CD14-positive monocyte (primary cell): Measurements from ENCODE around the gene DNAJC30. TPM values are rescaled to one million over a fixed set of nuclear protein-coding genes. Genes with fewer than 3 reads are reported as not detected.
A peak's percentile ranks its signal among the peaks of the same experiment; 100 is the strongest.

Experiments
- DNase-seq, 3 donors: peaks; one replicate each; pipeline ENCODE4 v3.0.0-alpha.2; 2011 to 2022
- H2AFZ ChIP-seq: 2 replicates; pipeline ENCODE4 v1.6.0; 2012; ENCODE audit warnings: mild to moderate bottlenecking, low read depth, low read length, inconsistent platforms; ENCODE audit not compliant: insufficient read depth, poor library complexity, severe bottlenecking
- H3K27ac ChIP-seq, 2 donors: 1 replicate in 1 of 2; 2 replicates in 1 of 2; pipeline ENCODE4 v1.5.1; 2012 to 2013; ENCODE audit warnings: low read length in 2 of 2, control low read depth in 1 of 2, inconsistent platforms in 1 of 2, low read depth in 1 of 2, mild to moderate bottlenecking in 1 of 2
- H3K27me3 ChIP-seq, 2 donors: one replicate each; pipeline versions ENCODE4 v1.6.0 to v1.6.1; 2011 to 2013; ENCODE audit warnings: low read length in 2 of 2; ENCODE audit not compliant: control insufficient read depth in 2 of 2, insufficient read depth in 2 of 2
- H3K36me3 ChIP-seq, 2 donors: replicated peaks in 1 of 2; 1 replicate in 1 of 2; 2 replicates in 1 of 2; pipeline versions ENCODE4 v1.5.1 to v1.6.1; 2012 to 2013; ENCODE audit warnings: low read length in 2 of 2, control low read depth in 1 of 2, inconsistent platforms in 1 of 2, mild to moderate bottlenecking in 1 of 2; ENCODE audit not compliant: insufficient read depth in 2 of 2, control insufficient read depth in 1 of 2
- H3K4me1 ChIP-seq, 2 donors: 1 replicate in 1 of 2; 2 replicates in 1 of 2; pipeline versions ENCODE4 v1.5.1 to v1.6.1; 2012 to 2013; ENCODE audit warnings: low read length in 2 of 2, control low read depth in 1 of 2, inconsistent platforms in 1 of 2, mild to moderate bottlenecking in 1 of 2, moderate library complexity in 1 of 2; ENCODE audit not compliant: insufficient read depth in 2 of 2, control insufficient read depth in 1 of 2
- H3K4me2 ChIP-seq: replicated peaks from 2 replicates; pipeline ENCODE3; 2012; ENCODE audit warnings: low read length, moderate library complexity, mild to moderate bottlenecking; ENCODE audit not compliant: poor library complexity, severe bottlenecking; ENCODE audit errors: extremely low read depth
- H3K4me3 ChIP-seq, 3 experiments: fragments of 200-600 bp in 1 of 3; sonication (generic) in 1 of 3; replicated peaks in 1 of 3; 1 replicate in 2 of 3; 2 replicates in 1 of 3; pipeline ENCODE4 v1.5.1; 2011 to 2013; ENCODE audit warnings: low read length in 3 of 3, mild to moderate bottlenecking in 3 of 3, control low read depth in 2 of 3, low read depth in 2 of 3, inconsistent platforms in 1 of 3, moderate library complexity in 1 of 3
- H3K79me2 ChIP-seq: 2 replicates; pipeline ENCODE4 v1.6.0; 2012; ENCODE audit warnings: mild to moderate bottlenecking, control low read depth, inconsistent platforms, low read length, moderate library complexity; ENCODE audit not compliant: insufficient read depth
- H3K9ac ChIP-seq: 2 replicates; pipeline ENCODE4 v1.6.0; 2017; ENCODE audit warnings: low read length, mild to moderate bottlenecking; ENCODE audit not compliant: insufficient read depth, poor library complexity, severe bottlenecking
- H3K9me3 ChIP-seq, 2 donors: replicated peaks in 1 of 2; 1 replicate in 1 of 2; 2 replicates in 1 of 2; pipeline versions ENCODE4 v1.5.1 to v1.6.1; 2012 to 2013; ENCODE audit warnings: low read length in 2 of 2, control low read depth in 1 of 2; ENCODE audit not compliant: control insufficient read depth in 1 of 2, insufficient read depth in 1 of 2
- H4K20me1 ChIP-seq: 2 replicates; pipeline ENCODE4 v1.6.0; 2012; ENCODE audit warnings: mild to moderate bottlenecking, low read length, control low read depth, moderate library complexity; ENCODE audit not compliant: insufficient read depth
- H3K27ac Mint-ChIP-seq, 7 donors: one replicate each; pipeline ENCODE4 v1.8.0; 2020; ENCODE audit warnings: mild to moderate bottlenecking in 7 of 7, mixed read lengths in 7 of 7, moderate library complexity in 6 of 7, inconsistent platforms in 2 of 7
- H3K27me3 Mint-ChIP-seq, 3 donors: one replicate each; pipeline ENCODE4 v1.8.0; 2021 to 2022; ENCODE audit warnings: low read depth in 3 of 3, mild to moderate bottlenecking in 3 of 3, mixed read lengths in 3 of 3, moderate library complexity in 3 of 3, inconsistent platforms in 1 of 3
- H3K36me3 Mint-ChIP-seq, 2 donors: one replicate each; pipeline ENCODE4 v1.8.0; 2020; ENCODE audit warnings: mixed read lengths in 2 of 2, inconsistent platforms in 1 of 2, mild to moderate bottlenecking in 1 of 2
- H3K4me1 Mint-ChIP-seq: one replicate; pipeline ENCODE4 v1.8.0; 2020; ENCODE audit warnings: mild to moderate bottlenecking, mixed read lengths
- H3K4me3 Mint-ChIP-seq, 2 donors: one replicate each; pipeline ENCODE4 v1.8.0; 2020; ENCODE audit warnings: mild to moderate bottlenecking in 2 of 2, mixed read lengths in 2 of 2, moderate library complexity in 1 of 2
- H3K9me3 Mint-ChIP-seq, 7 donors: one replicate each; pipeline ENCODE4 v1.8.0; 2020 to 2022; ENCODE audit warnings: mixed read lengths in 7 of 7, mild to moderate bottlenecking in 6 of 7, moderate library complexity in 6 of 7, inconsistent platforms in 2 of 7
- CTCF ChIP-seq: fragments of 200-600 bp; IDR thresholded peaks from one replicate; pipeline ENCODE4 v1.8.0; 2022; ENCODE audit warnings: antibody characterized with exemption, mild to moderate bottlenecking
- WGBS: methylation state at CpG from one replicate; pipeline ENCODE4 v1.1.5; 2013; ENCODE audit warnings: missing lambda C conversion rate; ENCODE audit not compliant: insufficient coverage; 5-methylcytosine and 5-hydroxymethylcytosine counted together
- intact Hi-C, 2 donors: fragments of 100-400 bp; cut with micrococcal nuclease; formaldehyde crosslinking; loops; one replicate each; pipeline versions ENCODE4 v1.15.0 to v1.15.1; 2023
- polyA plus RNA-seq, 3 donors: library from polyadenylated mRNA; depleted of rRNA in 1 of 3; unstranded in 2 of 3; stranded (reverse) in 1 of 3; fragments of 300-500 nt in 2 of 3; fragments of >200 nt in 1 of 3; fragmentation: Illumina TruSeq in 2 of 3; gene quantifications; 1 replicate in 2 of 3; 2 replicates in 1 of 3; pipeline ENCODE4 v1.2.3, GENCODE V29; 2012 to 2021

Gene DNAJC30
- polyA plus RNA-seq, 3 donors = 2.4 to 5.2 (median 3.2) TPM

GRCh38 chr7:73674468-73675124 is 8.7 kb downstream of the DNAJC30 start:
- WGBS = 100% methylated on average over 1 of the region's 1 CpG
- Histone ChIP-seq H3K27ac (no peak overlapping the region), H3K4me1 (no peaks in the 10 kb centered on the region), H3K27me3 (peaks cover 5 to 33% of the 10 kb centered on the region in 2 donors), H3K9ac (no peak overlapping the region), H2AFZ (no peak overlapping the region), H4K20me1 (peaks cover 10% of the 10 kb centered on the region), H3K36me3 (peaks cover 3 to 14% of the 10 kb centered on the region in 2 donors), H3K4me2 (no peak overlapping the region), H3K79me2 (no peaks in the 10 kb centered on the region), H3K4me3 (no peak overlapping the region), H3K9me3 (no peaks in the 10 kb centered on the region)
- H3K36me3 Mint-ChIP-seq = peaks cover 13 to 18% of the 10 kb centered on the region in 2 donors
- no peaks in the 10 kb centered on the region for H3K4me1 Mint-ChIP-seq
- intact Hi-C loops = no loop called here
- H3K27ac Mint-ChIP-seq = peak overlapping the region in 1 of 7 donors; percentile 40
- H3K4me3 Mint-ChIP-seq = no peak overlapping the region
- no peak for DNase-seq
- TF ChIP-seq CTCF = no peak
- H3K9me3 Mint-ChIP-seq = peaks cover 0 to 9% (median 0%) of the 10 kb centered on the region in 7 donors
- peaks cover 28 to 49% (median 34%) of the 10 kb centered on the region in 3 donors for H3K27me3 Mint-ChIP-seq

GRCh38 chr7:73671857-73672445 is 11.3 kb downstream of the DNAJC30 start:
- H3K36me3 ChIP-seq = no peaks in the 10 kb centered on the region
- H3K79me2 ChIP-seq = no peaks in the 10 kb centered on the region
- H3K27me3 Mint-ChIP-seq = peaks cover 42 to 68% (median 52%) of the 10 kb centered on the region in 3 donors
- DNase-seq = no peak
- no peak overlapping the region for H3K27ac ChIP-seq
- H3K4me1 ChIP-seq = peaks cover 9 to 13% of the 10 kb centered on the region in 2 donors
- H3K9ac ChIP-seq = no peak overlapping the region
- no peak overlapping the region for H3K27ac Mint-ChIP-seq
- peaks cover 16 to 52% of the 10 kb centered on the region in 2 donors for H3K27me3 ChIP-seq
- H3K4me1 Mint-ChIP-seq = peaks cover 10% of the 10 kb centered on the region
- intact Hi-C loops = no loop called here
- H3K4me2 ChIP-seq = no peak overlapping the region
- no peak for TF ChIP-seq CTCF
- no peak overlapping the region for H2AFZ ChIP-seq
- peaks cover 0 to 11% (median 3%) of the 10 kb centered on the region in 7 donors for H3K9me3 Mint-ChIP-seq
- H4K20me1 ChIP-seq = no peaks in the 10 kb centered on the region
- no peak overlapping the region for H3K4me3 ChIP-seq
- 89% methylated on average over 10 of the region's 15 CpGs for WGBS
- H3K9me3 ChIP-seq = peaks cover 0 to 3% of the 10 kb centered on the region in 2 donors
- no peaks in the 10 kb centered on the region for H3K36me3 Mint-ChIP-seq
- peak overlapping the region in 1 of 2 donors; percentile 69 for H3K4me3 Mint-ChIP-seq
